ENCODE data around the gene PLPP2.

Gene PLPP2

GRCh38 chr19:329876-330275 lies 38.7 kb upstream of the PLPP2 start:
- H3K4me1 ChIP-seq (ENCODE audit: control insufficient read depth, insufficient read depth, low read length, poor library complexity, severe bottlenecking), result no peaks in the 10 kb centered on the region
- H3K27ac ChIP-seq (ENCODE audit: insufficient read depth, low read length, poor library complexity, severe bottlenecking), result no peak overlapping the region
- H3K27me3 ChIP-seq (replicated peaks; ENCODE audit: control insufficient read depth, insufficient read depth, low read length, poor library complexity, severe bottlenecking), result no peaks in the 10 kb centered on the region
- H3K4me3 ChIP-seq (ENCODE audit: insufficient read depth, low read depth, low read length, poor library complexity, severe bottlenecking), result no peak overlapping the region
- no peak for DNase-seq
- H3K9me3 ChIP-seq (ENCODE audit: control insufficient read depth, low read length), result no peaks in the 10 kb centered on the region
- peaks cover 66% of the 10 kb centered on the region for H3K36me3 ChIP-seq (ENCODE audit: control insufficient read depth, insufficient read depth, low read length)

- Histone ChIP-seq H3K4me1 (ENCODE audit: control insufficient read depth, insufficient read depth, low read length, poor library complexity, severe bottlenecking) (no peaks in the 10 kb centered on the region), H3K36me3 (ENCODE audit: control insufficient read depth, insufficient read depth, low read length) (peaks cover 61% of the 10 kb centered on the region), H3K4me3 (ENCODE audit: insufficient read depth, low read depth, low read length, poor library complexity, severe bottlenecking) (no peak overlapping the region), H3K27me3 (replicated peaks; ENCODE audit: control insufficient read depth, insufficient read depth, low read length, poor library complexity, severe bottlenecking) (no peaks in the 10 kb centered on the region), H3K27ac (ENCODE audit: insufficient read depth, low read length, poor library complexity, severe bottlenecking) (no peak overlapping the region), H3K9me3 (ENCODE audit: control insufficient read depth, low read length) (no peaks in the 10 kb centered on the region)
- no peak for DNase-seq
These were observed 36.9 kb upstream of the PLPP2 start for GRCh38 chr19:328025-328505.

GRCh38 chr19:327291-328024 lies 36.3 kb upstream of the PLPP2 start:
- DNase-seq, result no peak
- Histone ChIP-seq H3K9me3 (ENCODE audit: control insufficient read depth, low read length) (no peaks in the 10 kb centered on the region), H3K27me3 (replicated peaks; ENCODE audit: control insufficient read depth, insufficient read depth, low read length, poor library complexity, severe bottlenecking) (no peaks in the 10 kb centered on the region), H3K27ac (ENCODE audit: insufficient read depth, low read length, poor library complexity, severe bottlenecking) (no peak overlapping the region), H3K4me1 (ENCODE audit: control insufficient read depth, insufficient read depth, low read length, poor library complexity, severe bottlenecking) (no peaks in the 10 kb centered on the region), H3K4me3 (ENCODE audit: insufficient read depth, low read depth, low read length, poor library complexity, severe bottlenecking) (no peak overlapping the region), H3K36me3 (ENCODE audit: control insufficient read depth, insufficient read depth, low read length) (peaks cover 61% of the 10 kb centered on the region)

GRCh38 chr19:326871-327270 lies 35.7 kb upstream of the PLPP2 start:
- Histone ChIP-seq H3K9me3 (ENCODE audit: control insufficient read depth, low read length) (no peaks in the 10 kb centered on the region), H3K4me3 (ENCODE audit: insufficient read depth, low read depth, low read length, poor library complexity, severe bottlenecking) (no peak overlapping the region), H3K27ac (ENCODE audit: insufficient read depth, low read length, poor library complexity, severe bottlenecking) (no peak overlapping the region), H3K4me1 (ENCODE audit: control insufficient read depth, insufficient read depth, low read length, poor library complexity, severe bottlenecking) (no peaks in the 10 kb centered on the region), H3K27me3 (replicated peaks; ENCODE audit: control insufficient read depth, insufficient read depth, low read length, poor library complexity, severe bottlenecking) (no peaks in the 10 kb centered on the region), H3K36me3 (ENCODE audit: control insufficient read depth, insufficient read depth, low read length) (peaks cover 61% of the 10 kb centered on the region)
- no peak for DNase-seq

GRCh38 chr19:325937-326565 lies 34.8 kb upstream of the PLPP2 start:
- H3K4me1 ChIP-seq (ENCODE audit: control insufficient read depth, insufficient read depth, low read length, poor library complexity, severe bottlenecking), result no peaks in the 10 kb centered on the region
- no peak overlapping the region for H3K27ac ChIP-seq (ENCODE audit: insufficient read depth, low read length, poor library complexity, severe bottlenecking)
- DNase-seq, result no peak
- no peaks in the 10 kb centered on the region for H3K9me3 ChIP-seq (ENCODE audit: control insufficient read depth, low read length)
- no peaks in the 10 kb centered on the region for H3K27me3 ChIP-seq (replicated peaks; ENCODE audit: control insufficient read depth, insufficient read depth, low read length, poor library complexity, severe bottlenecking)
- no peak overlapping the region for H3K4me3 ChIP-seq (ENCODE audit: insufficient read depth, low read depth, low read length, poor library complexity, severe bottlenecking)
- peaks cover 58% of the 10 kb centered on the region for H3K36me3 ChIP-seq (ENCODE audit: control insufficient read depth, insufficient read depth, low read length)

- Histone ChIP-seq H3K36me3 (ENCODE audit: control insufficient read depth, insufficient read depth, low read length) (peaks cover 54% of the 10 kb centered on the region), H3K27ac (ENCODE audit: insufficient read depth, low read length, poor library complexity, severe bottlenecking) (no peak overlapping the region), H3K27me3 (replicated peaks; ENCODE audit: control insufficient read depth, insufficient read depth, low read length, poor library complexity, severe bottlenecking) (no peaks in the 10 kb centered on the region), H3K4me3 (ENCODE audit: insufficient read depth, low read depth, low read length, poor library complexity, severe bottlenecking) (no peak overlapping the region), H3K4me1 (ENCODE audit: control insufficient read depth, insufficient read depth, low read length, poor library complexity, severe bottlenecking) (no peaks in the 10 kb centered on the region), H3K9me3 (ENCODE audit: control insufficient read depth, low read length) (no peaks in the 10 kb centered on the region)
- no peak for DNase-seq
These were observed 34.2 kb upstream of the PLPP2 start for GRCh38 chr19:325173-325936.

GRCh38 chr19:324716-325115 lies 33.5 kb upstream of the PLPP2 start:
- H3K36me3 ChIP-seq (ENCODE audit: control insufficient read depth, insufficient read depth, low read length), result peaks cover 49% of the 10 kb centered on the region
- no peak overlapping the region for H3K27ac ChIP-seq (ENCODE audit: insufficient read depth, low read length, poor library complexity, severe bottlenecking)
- no peak overlapping the region for H3K4me3 ChIP-seq (ENCODE audit: insufficient read depth, low read depth, low read length, poor library complexity, severe bottlenecking)
- no peaks in the 10 kb centered on the region for H3K9me3 ChIP-seq (ENCODE audit: control insufficient read depth, low read length)
- no peaks in the 10 kb centered on the region for H3K27me3 ChIP-seq (replicated peaks; ENCODE audit: control insufficient read depth, insufficient read depth, low read length, poor library complexity, severe bottlenecking)
- no peaks in the 10 kb centered on the region for H3K4me1 ChIP-seq (ENCODE audit: control insufficient read depth, insufficient read depth, low read length, poor library complexity, severe bottlenecking)
- DNase-seq, result no peak

GRCh38 chr19:322616-323015 lies 31.4 kb upstream of the PLPP2 start:
- Histone ChIP-seq H3K27me3 (replicated peaks; ENCODE audit: control insufficient read depth, insufficient read depth, low read length, poor library complexity, severe bottlenecking) (no peaks in the 10 kb centered on the region), H3K4me1 (ENCODE audit: control insufficient read depth, insufficient read depth, low read length, poor library complexity, severe bottlenecking) (no peaks in the 10 kb centered on the region), H3K27ac (ENCODE audit: insufficient read depth, low read length, poor library complexity, severe bottlenecking) (no peak overlapping the region), H3K9me3 (ENCODE audit: control insufficient read depth, low read length) (no peaks in the 10 kb centered on the region), H3K4me3 (ENCODE audit: insufficient read depth, low read depth, low read length, poor library complexity, severe bottlenecking) (no peak overlapping the region), H3K36me3 (ENCODE audit: control insufficient read depth, insufficient read depth, low read length) (peaks cover 29% of the 10 kb centered on the region)
- no peak for DNase-seq

- H3K9me3 ChIP-seq (ENCODE audit: control insufficient read depth, low read length), result no peaks in the 10 kb centered on the region
- H3K36me3 ChIP-seq (ENCODE audit: control insufficient read depth, insufficient read depth, low read length), result peaks cover 9% of the 10 kb centered on the region
- H3K27me3 ChIP-seq (replicated peaks; ENCODE audit: control insufficient read depth, insufficient read depth, low read length, poor library complexity, severe bottlenecking), result no peaks in the 10 kb centered on the region
- H3K4me3 ChIP-seq (ENCODE audit: insufficient read depth, low read depth, low read length, poor library complexity, severe bottlenecking), result no peak overlapping the region
- DNase-seq, result no peak
- no peak overlapping the region for H3K27ac ChIP-seq (ENCODE audit: insufficient read depth, low read length, poor library complexity, severe bottlenecking)
- no peaks in the 10 kb centered on the region for H3K4me1 ChIP-seq (ENCODE audit: control insufficient read depth, insufficient read depth, low read length, poor library complexity, severe bottlenecking)
These were observed 27.2 kb upstream of the PLPP2 start for GRCh38 chr19:318509-318774.

Data from effector memory CD4-positive, alpha-beta T cell (primary cell).